PC-3 (cell line): ENCODE results near the gene AMD1. TPM values are rescaled to one million over a fixed set of nuclear protein-coding genes. Genes with fewer than 3 reads are reported as not detected.

Source experiments
- ATAC-seq: fragments of 200-7000 bp; cut with Tn5 transposase; 2 replicates; pipeline ENCODE4 v1.9.1; 2020; ENCODE audit warnings: mild to moderate bottlenecking, moderate library complexity
- BruUV-seq: library from RNA; stranded (reverse); fragments of 400-500 nt; replicated peaks from 2 replicates; lab custom pipeline; 2021; lab: Mats Ljungman, UMichigan
- CTCF ChIA-PET: fragments of 300-600 bp; sonication (Branson Sonifier 250); formaldehyde crosslinking; loops from one replicate; lab custom pipeline; 2022; ENCODE audit warnings: antibody characterized with exemption; lab: Charles Lee
- POLR2A ChIA-PET: fragments of 300-600 bp; sonication (Branson Sonifier 250); formaldehyde crosslinking; loops from one replicate; lab custom pipeline; 2022; ENCODE audit warnings: antibody characterized with exemption; ENCODE audit not compliant: unreplicated experiment; lab: Charles Lee
- DNase-seq: peaks from one replicate; pipeline ENCODE4 v3.0.0-alpha.2; 2015
- H2AFZ ChIP-seq: fragments of 300-600 bp; sonication (generic); 2 replicates; pipeline ENCODE4 v1.6.0; 2016; ENCODE audit warnings: antibody characterized with exemption, low read length
- H3F3A ChIP-seq: fragments of 300-600 bp; sonication (generic); one replicate; pipeline ENCODE4 v1.6.0; 2017; ENCODE audit warnings: antibody characterized with exemption, low read length, control low read depth, mild to moderate bottlenecking; ENCODE audit not compliant: unreplicated experiment
- H3K27ac ChIP-seq: fragments of 300-600 bp; sonication (generic); 2 replicates; pipeline ENCODE4 v1.5.1; 2016; ENCODE audit warnings: mild to moderate bottlenecking, low read length
- H3K27me3 ChIP-seq: fragments of 300-600 bp; sonication (generic); 2 replicates; pipeline ENCODE4 v1.6.1; 2016; ENCODE audit warnings: low read length, mixed read lengths
- H3K36me3 ChIP-seq: fragments of 300-600 bp; sonication (generic); 2 replicates; pipeline ENCODE4 v1.6.1; 2016; ENCODE audit warnings: low read depth, mixed run types, low read length, mixed read lengths
- H3K4me1 ChIP-seq: fragments of 300-600 bp; sonication (generic); 2 replicates; pipeline ENCODE4 v1.5.1; 2016; ENCODE audit warnings: low read length; ENCODE audit not compliant: insufficient read depth
- H3K4me2 ChIP-seq: fragments of 300-600 bp; sonication (generic); 2 replicates; pipeline ENCODE4 v1.6.0; 2016; ENCODE audit warnings: low read length
- H3K4me3 ChIP-seq: fragments of 300-600 bp; sonication (generic); 2 replicates; pipeline ENCODE4 v1.5.1; 2016; ENCODE audit warnings: mild to moderate bottlenecking, low read length, mixed read lengths
- H3K79me2 ChIP-seq: fragments of 300-600 bp; sonication (generic); 2 replicates; pipeline ENCODE4 v1.6.1; 2017; ENCODE audit warnings: low read length, mixed read lengths
- H3K9ac ChIP-seq: fragments of 300-600 bp; sonication (generic); 2 replicates; pipeline ENCODE4 v1.6.0; 2016; ENCODE audit warnings: mild to moderate bottlenecking, low read length
- H3K9me2 ChIP-seq: fragments of 300-600 bp; sonication (generic); replicated peaks from 2 replicates; pipeline ENCODE4 v1.6.1; 2016; ENCODE audit warnings: mixed run types, low read length, mixed read lengths
- H3K9me3 ChIP-seq: fragments of 300-600 bp; sonication (generic); 2 replicates; pipeline ENCODE4 v1.6.1; 2016; ENCODE audit warnings: low read length, mixed read lengths
- H4K20me1 ChIP-seq: fragments of 300-600 bp; sonication (generic); 2 replicates; pipeline ENCODE4 v1.6.1; 2016; ENCODE audit warnings: low read length, mixed read lengths
- EZH2 ChIP-seq: fragments of 300-600 bp; sonication (generic); IDR thresholded peaks from one replicate; pipeline ENCODE4 v1.6.1; 2017; ENCODE audit warnings: antibody characterized with exemption, mild to moderate bottlenecking, low read length; ENCODE audit not compliant: unreplicated experiment
- EZH2phosphoT487 ChIP-seq: fragments of 300-600 bp; sonication (generic); IDR thresholded peaks from 2 replicates; pipeline ENCODE4 v1.6.1; 2018; ENCODE audit warnings: mild to moderate bottlenecking, antibody characterized with exemption, low read length, borderline replicate concordance
- intact Hi-C: fragments of 100-400 bp; cut with micrococcal nuclease; formaldehyde crosslinking; loops from 2 replicates; pipeline ENCODE4 v1.9.0; 2023
- total RNA-seq: library from RNA; depleted of rRNA; stranded (reverse); fragments of >200 nt; gene quantifications from 2 replicates; pipeline ENCODE4 v1.2.3, GENCODE V29; 2014
- TF ChIP-seq, protein P1 (sequence below): fragments of 300-600 bp; sonication (generic); conservative IDR thresholded peaks from 2 replicates; pipeline ENCODE4 v1.5.1; 2017; ENCODE audit warnings: antibody characterized with exemption, low read depth, mild to moderate bottlenecking, low read length

The AMD1 gene
- total RNA-seq, 1 experiment from 2014 or later = 72.5 TPM

DNA sequence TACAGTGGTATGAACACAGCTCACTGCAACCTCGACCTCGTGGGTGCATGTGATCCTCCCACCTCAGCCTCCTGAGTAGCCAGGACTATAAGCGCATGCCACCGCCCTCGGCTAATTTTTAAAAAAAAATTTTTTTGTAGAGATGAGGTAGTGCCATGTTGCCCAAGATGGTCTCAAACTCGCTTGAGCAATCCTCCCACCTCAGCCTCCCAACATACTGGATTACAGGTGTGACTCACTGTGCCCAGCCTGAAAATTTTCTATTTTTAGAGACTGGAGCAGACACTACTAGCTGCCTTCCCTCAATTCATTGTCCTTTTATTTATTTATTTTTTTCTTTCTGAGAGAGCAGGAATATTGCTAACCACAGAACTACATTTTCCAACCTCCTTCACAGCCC is 63.6 kb downstream of the AMD1 start:
- Histone ChIP-seq H3K79me2 (no peaks in the 10 kb centered on the region), H3K9me3 (no peaks in the 10 kb centered on the region), H3K4me1 (no peaks in the 10 kb centered on the region), H3K27me3 (no peaks in the 10 kb centered on the region), H3K9me2 (no peaks in the 10 kb centered on the region), H3K36me3 (no peaks in the 10 kb centered on the region), H3K4me2 (no peak overlapping the region), H3K9ac (no peak overlapping the region), H3K27ac (no peak overlapping the region), H3K4me3 (no peak overlapping the region), H2AFZ (no peak overlapping the region), H4K20me1 (no peaks in the 10 kb centered on the region), H3F3A (no peaks in the 10 kb centered on the region)
- ChIA-PET POLR2A (no interaction called here), CTCF (no interaction called here)
- TF ChIP-seq EZH2 (no peak), EZH2phosphoT487 (no peak)
- TF ChIP-seq, protein P1, sequence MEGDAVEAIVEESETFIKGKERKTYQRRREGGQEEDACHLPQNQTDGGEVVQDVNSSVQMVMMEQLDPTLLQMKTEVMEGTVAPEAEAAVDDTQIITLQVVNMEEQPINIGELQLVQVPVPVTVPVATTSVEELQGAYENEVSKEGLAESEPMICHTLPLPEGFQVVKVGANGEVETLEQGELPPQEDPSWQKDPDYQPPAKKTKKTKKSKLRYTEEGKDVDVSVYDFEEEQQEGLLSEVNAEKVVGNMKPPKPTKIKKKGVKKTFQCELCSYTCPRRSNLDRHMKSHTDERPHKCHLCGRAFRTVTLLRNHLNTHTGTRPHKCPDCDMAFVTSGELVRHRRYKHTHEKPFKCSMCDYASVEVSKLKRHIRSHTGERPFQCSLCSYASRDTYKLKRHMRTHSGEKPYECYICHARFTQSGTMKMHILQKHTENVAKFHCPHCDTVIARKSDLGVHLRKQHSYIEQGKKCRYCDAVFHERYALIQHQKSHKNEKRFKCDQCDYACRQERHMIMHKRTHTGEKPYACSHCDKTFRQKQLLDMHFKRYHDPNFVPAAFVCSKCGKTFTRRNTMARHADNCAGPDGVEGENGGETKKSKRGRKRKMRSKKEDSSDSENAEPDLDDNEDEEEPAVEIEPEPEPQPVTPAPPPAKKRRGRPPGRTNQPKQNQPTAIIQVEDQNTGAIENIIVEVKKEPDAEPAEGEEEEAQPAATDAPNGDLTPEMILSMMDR = no peak
- DNase-seq (peak; percentile 14), ATAC-seq (no peak)
- no TSS peak for BruUV-seq
- intact Hi-C loops = no loop called here

DNA sequence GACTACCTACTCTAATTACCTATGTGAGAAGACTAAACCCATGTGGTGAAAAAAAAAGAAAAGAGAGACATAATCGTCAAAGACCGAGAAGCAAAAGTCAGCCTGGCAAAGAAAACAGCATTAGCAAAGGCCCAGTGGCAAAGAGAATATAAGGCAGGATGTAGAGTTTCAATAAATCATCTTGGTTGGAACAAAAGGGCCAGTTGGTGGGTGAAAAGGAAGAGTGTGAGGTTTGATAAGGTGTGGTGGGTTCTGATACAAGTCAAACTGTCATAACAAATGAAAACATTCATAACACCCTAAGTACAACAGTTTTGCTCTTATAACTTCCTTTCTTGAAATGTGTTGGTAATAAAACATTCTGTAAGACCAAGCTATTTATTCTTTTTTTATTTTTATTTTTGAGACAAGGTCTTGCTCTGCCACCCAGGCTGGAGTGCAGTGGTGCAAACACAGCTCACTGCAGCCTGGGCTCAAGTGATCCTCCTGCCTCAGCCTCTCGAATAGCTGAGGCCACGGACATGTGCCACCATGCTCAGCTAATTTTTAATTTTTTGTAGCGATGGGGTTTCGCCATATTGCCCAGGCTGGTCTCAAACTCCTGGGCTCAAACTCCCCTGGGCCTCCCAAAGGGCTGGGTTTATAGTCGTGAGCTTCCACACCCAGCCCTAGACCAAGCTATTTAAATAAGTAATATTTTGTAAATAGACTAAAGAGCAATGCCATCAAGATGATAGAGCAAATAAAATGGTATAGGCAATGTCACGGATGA is 65.0 kb downstream of the AMD1 start:
- Histone ChIP-seq H3K4me1 (peaks cover 5% of the 10 kb centered on the region), H3K27me3 (no peaks in the 10 kb centered on the region), H3K36me3 (no peaks in the 10 kb centered on the region), H3K9me2 (no peaks in the 10 kb centered on the region), H3K4me3 (no peak overlapping the region), H3K9ac (no peak overlapping the region), H3K79me2 (no peaks in the 10 kb centered on the region), H2AFZ (no peak overlapping the region), H3K4me2 (no peak overlapping the region), H3K9me3 (no peaks in the 10 kb centered on the region), H3F3A (no peaks in the 10 kb centered on the region), H3K27ac (no peak overlapping the region), H4K20me1 (no peaks in the 10 kb centered on the region)
- TF ChIP-seq EZH2 (no peak), EZH2phosphoT487 (no peak)
- TF ChIP-seq, protein P1 = no peak
- no TSS peak for BruUV-seq
- DNase-seq (no peak), ATAC-seq (no peak)
- intact Hi-C loops = no loop called here
- POLR2A ChIA-PET = no interaction called here
- CTCF ChIA-PET = no interaction called here

DNA sequence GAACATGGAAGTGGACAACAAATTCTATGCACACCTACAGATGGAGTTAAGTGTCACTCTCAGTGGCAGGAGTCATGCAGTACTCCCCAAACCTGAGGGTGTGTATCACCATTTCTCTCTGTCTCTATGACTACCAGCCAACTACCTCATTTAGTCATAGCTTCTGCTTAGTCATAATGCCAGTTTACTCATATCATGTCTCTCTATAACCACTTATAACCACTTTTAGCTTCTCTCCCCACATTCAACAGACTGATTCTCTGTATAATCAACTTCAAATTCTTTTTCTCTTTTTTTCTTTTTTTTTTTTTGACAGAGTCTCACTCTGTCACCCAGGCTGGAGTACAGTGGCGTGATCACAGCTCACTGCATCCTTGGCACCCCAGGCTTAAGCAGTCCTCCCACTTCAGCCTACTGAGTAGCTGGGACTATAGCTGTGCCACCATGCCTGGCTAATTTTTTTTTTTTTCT is 70.1 kb downstream of the AMD1 start:
- intact Hi-C loops = loop anchor here (2.0 kb wide), 2 partner anchors 66 to 416 kb away; no protein-coding TSS in a partner anchor
- ATAC-seq = peak; percentile 99
- Histone ChIP-seq H3K9me2 (no peaks in the 10 kb centered on the region), H4K20me1 (no peaks in the 10 kb centered on the region), H3K36me3 (no peaks in the 10 kb centered on the region), H3K4me3 (peak overlapping the region; percentile 23; the same call in 1 of the 2 replicates), H3K9ac (peak overlapping the region; percentile 36; the same call in 1 of the 2 replicates), H3K9me3 (no peaks in the 10 kb centered on the region), H3K4me1 (peaks cover 10% of the 10 kb centered on the region), H2AFZ (no peak overlapping the region), H3K27ac (peak overlapping the region; percentile 91), H3K27me3 (no peaks in the 10 kb centered on the region), H3K79me2 (no peaks in the 10 kb centered on the region), H3K4me2 (peak overlapping the region; percentile 69), H3F3A (no peaks in the 10 kb centered on the region)
- TF ChIP-seq EZH2phosphoT487 (no peak), EZH2 (no peak)
- TF ChIP-seq, protein P1 = no peak
- POLR2A ChIA-PET = interaction anchor here (1.1 kb wide), 1 partner anchor 129 kb away, joined by 5 read pairs; the partner anchor contains the start of gene CDK19
- BruUV-seq = no TSS peak
- peak; percentile 89 for DNase-seq
- CTCF ChIA-PET = interaction anchor here (0.6 to 1.1 kb wide), 4 partner anchors 22 to 432 kb away, joined by 3 to 5 read pairs (median 4); partner anchors contain the start of gene CDK19
